Skeletal muscle tissue (tissue), 4 donors: Measurements from ENCODE around the gene SERBP1. TPM values are rescaled to one million over a fixed set of nuclear protein-coding genes. Genes with fewer than 3 reads are reported as not detected.
"Not testable (repeated sequence)": the region's sequence is repeated elsewhere in the genome, so short reads cannot be mapped to it uniquely, and the experiment has no call there.

Source experiments
- H3K27ac ChIP-seq: one replicate; pipeline ENCODE4 v1.7.0; 2013; ENCODE audit warnings: mild to moderate bottlenecking, low read depth, low read length, inconsistent platforms
- H3K27me3 ChIP-seq, 3 donors: one replicate each; pipeline ENCODE4 v1.7.0; 2013; ENCODE audit warnings: low read length in 3 of 3; ENCODE audit not compliant: control insufficient read depth in 3 of 3, insufficient read depth in 3 of 3
- H3K36me3 ChIP-seq, 3 donors: one replicate each; pipeline ENCODE4 v1.7.0; 2013; ENCODE audit warnings: low read length in 3 of 3; ENCODE audit not compliant: control insufficient read depth in 3 of 3, insufficient read depth in 3 of 3
- H3K4me1 ChIP-seq, 3 donors: one replicate each; pipeline ENCODE4 v1.7.0; 2013; ENCODE audit warnings: low read length in 3 of 3, mild to moderate bottlenecking in 3 of 3; ENCODE audit not compliant: control insufficient read depth in 3 of 3, insufficient read depth in 3 of 3
- H3K4me3 ChIP-seq, 3 donors: one replicate each; pipeline ENCODE4 v1.7.0; 2013; ENCODE audit warnings: low read length in 3 of 3
- H3K9ac ChIP-seq, 3 donors: one replicate each; pipeline ENCODE4 v1.7.0; 2013; ENCODE audit warnings: low read length in 3 of 3, mild to moderate bottlenecking in 3 of 3, moderate library complexity in 2 of 3, low read depth in 1 of 3
- H3K9me3 ChIP-seq, 3 donors: one replicate each; pipeline ENCODE4 v1.7.0; 2013; ENCODE audit warnings: low read length in 3 of 3; ENCODE audit not compliant: control insufficient read depth in 3 of 3
- total RNA-seq: library from RNA; depleted of rRNA; stranded (reverse); fragments of >200 nt; gene quantifications from one replicate; pipeline ENCODE4 v1.2.3, GENCODE V29; 2014
- donor health status: Osteomylitis.

The SERBP1 gene
- total RNA-seq, 1 donor from 2014 or later, result 187 TPM

- H3K4me3 ChIP-seq, H3K9ac ChIP-seq, H3K27me3 ChIP-seq, H3K27ac ChIP-seq, H3K9me3 ChIP-seq: not testable (repeated sequence)
- H3K4me1 ChIP-seq, result peaks cover 10 to 11% (median 11%) of the 10 kb centered on the region in 3 donors
- peaks cover 41 to 62% (median 51%) of the 10 kb centered on the region in 3 donors for H3K36me3 ChIP-seq
These were observed 12.5 kb downstream of the SERBP1 start for GRCh38 chr1:67417733-67418132.

DNA sequence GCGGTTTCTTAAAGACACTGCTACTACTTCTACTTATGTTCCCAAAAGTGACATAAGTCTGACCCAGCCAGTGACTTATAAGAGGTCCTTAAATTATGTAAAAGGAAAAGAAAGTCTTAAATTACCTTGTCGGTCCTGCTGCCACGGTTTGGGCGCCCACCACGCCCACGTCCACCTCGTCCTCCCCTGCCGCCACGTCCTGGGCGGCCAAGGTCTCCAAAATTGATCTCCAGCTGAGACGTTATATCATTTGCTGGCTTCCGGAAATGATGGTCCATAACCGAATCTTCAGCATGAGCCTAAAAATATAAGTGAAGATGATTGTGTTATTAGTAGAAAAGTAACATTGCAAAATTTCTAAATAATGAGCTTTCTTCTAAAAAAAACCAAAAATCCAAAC lies 15.2 kb downstream of the SERBP1 start:
- no peak overlapping the region for H3K27ac ChIP-seq

GRCh38 chr1:67414574-67414973 lies 15.6 kb downstream of the SERBP1 start:
- peaks cover 34 to 60% (median 39%) of the 10 kb centered on the region in 3 donors for H3K36me3 ChIP-seq
- no peak overlapping the region for H3K27ac ChIP-seq
- H3K4me1 ChIP-seq, result peaks cover 2 to 4% (median 3%) of the 10 kb centered on the region in 3 donors

More for the DNA sequence above, 15.2 kb downstream of the SERBP1 start:
- Histone ChIP-seq H3K9ac (no peak overlapping the region), H3K4me1 (peaks cover 2 to 4% (median 3%) of the 10 kb centered on the region in 3 donors), H3K9me3 (no peaks in the 10 kb centered on the region), H3K36me3 (peaks cover 34 to 55% (median 39%) of the 10 kb centered on the region in 3 donors), H3K4me3 (no peak overlapping the region), H3K27me3 (no peaks in the 10 kb centered on the region)

GRCh38 chr1:67413101-67413500 lies 17.1 kb downstream of the SERBP1 start:
- H3K36me3 ChIP-seq, result peaks cover 25 to 51% (median 33%) of the 10 kb centered on the region in 3 donors

More at GRCh38 chr1:67414574-67414973, 15.6 kb downstream of the SERBP1 start:
- H3K27me3 ChIP-seq, result no peaks in the 10 kb centered on the region
- H3K9me3 ChIP-seq, result no peaks in the 10 kb centered on the region
- no peak overlapping the region for H3K9ac ChIP-seq
- H3K4me3 ChIP-seq, result no peak overlapping the region

GRCh38 chr1:67408148-67408547 lies 22.1 kb downstream of the SERBP1 start:
- Histone ChIP-seq H3K4me1 (no peaks in the 10 kb centered on the region), H3K36me3 (peaks cover 0 to 18% (median 5%) of the 10 kb centered on the region in 3 donors), H3K4me3 (no peak overlapping the region), H3K27me3 (no peaks in the 10 kb centered on the region), H3K9ac (no peak overlapping the region), H3K9me3 (no peaks in the 10 kb centered on the region), H3K27ac (no peak overlapping the region)

More at GRCh38 chr1:67413101-67413500, 17.1 kb downstream of the SERBP1 start:
- not testable (repeated sequence) for H3K27me3 ChIP-seq, H3K9ac ChIP-seq, H3K4me1 ChIP-seq, H3K9me3 ChIP-seq, H3K4me3 ChIP-seq, H3K27ac ChIP-seq

- peaks cover 0 to 15% (median 5%) of the 10 kb centered on the region in 3 donors for H3K36me3 ChIP-seq
- H3K4me1 ChIP-seq, result no peaks in the 10 kb centered on the region
- H3K9ac ChIP-seq, result no peak overlapping the region
- H3K4me3 ChIP-seq, result no peak overlapping the region
- no peak overlapping the region for H3K27ac ChIP-seq
- H3K9me3 ChIP-seq, result no peaks in the 10 kb centered on the region
- no peaks in the 10 kb centered on the region for H3K27me3 ChIP-seq
These were observed 22.7 kb downstream of the SERBP1 start for GRCh38 chr1:67407498-67407897.

DNA sequence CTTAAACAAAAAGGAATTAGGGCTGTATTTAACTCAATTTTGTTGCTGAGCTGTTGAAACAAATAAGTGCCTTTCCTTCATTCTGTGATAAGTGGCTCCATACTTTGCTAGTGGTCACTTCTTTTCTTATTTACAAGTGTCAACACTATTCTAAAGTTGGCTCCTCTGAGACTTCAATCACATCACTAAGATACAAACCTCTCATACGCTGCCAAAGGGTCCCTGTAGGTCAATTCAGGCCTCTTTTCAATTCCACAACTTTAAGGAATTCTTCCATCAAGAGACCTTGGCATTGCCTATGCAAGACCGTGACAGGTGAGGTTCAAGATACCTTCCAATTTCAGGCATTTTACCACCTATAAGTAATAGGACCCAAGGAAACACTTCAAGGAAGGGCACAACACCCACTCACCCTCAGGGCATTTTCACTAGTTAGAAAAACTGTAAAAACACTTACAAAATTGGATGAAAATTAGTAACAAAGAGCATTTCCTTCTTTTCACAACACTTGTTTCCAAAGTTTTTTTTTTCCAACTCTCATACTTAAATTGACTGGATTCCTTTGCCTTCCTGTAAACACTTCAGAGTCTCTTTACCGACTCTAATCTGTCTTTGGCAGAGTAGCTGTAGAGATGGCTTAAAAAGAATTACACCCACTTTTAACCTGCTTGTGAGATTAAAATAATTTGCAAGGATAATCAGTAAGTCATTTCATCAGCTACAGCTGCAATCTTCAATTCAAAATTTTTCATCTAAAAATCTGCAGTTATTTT lies 24.5 kb downstream of the SERBP1 start:
- H3K27ac ChIP-seq, result no peak overlapping the region

DNA sequence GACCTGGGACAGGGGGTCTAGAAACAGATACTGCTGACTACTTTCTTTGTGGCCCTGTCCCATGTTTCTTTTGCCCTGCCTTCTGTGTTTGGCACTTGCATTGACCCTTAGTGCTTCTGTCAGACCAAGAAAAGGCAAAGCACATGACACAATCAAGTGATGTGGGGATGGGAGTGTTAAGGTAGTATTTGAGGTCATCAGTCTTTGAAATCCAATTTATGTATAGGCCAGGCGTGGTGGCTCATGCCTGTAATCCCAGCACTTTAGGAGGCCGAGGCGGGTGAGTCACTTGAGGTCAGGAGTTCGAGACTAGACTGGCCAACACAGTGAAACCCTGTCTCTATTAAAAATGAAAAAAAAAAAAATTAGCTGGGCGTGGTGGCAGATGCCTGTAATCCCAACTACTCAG lies 26.0 kb downstream of the SERBP1 start:
- H3K9me3 ChIP-seq, result no peaks in the 10 kb centered on the region
- H3K4me3 ChIP-seq, result no peak overlapping the region
- H3K27ac ChIP-seq, result no peak overlapping the region
- H3K36me3 ChIP-seq, result no peaks in the 10 kb centered on the region
- H3K9ac ChIP-seq, result no peak overlapping the region
- no peaks in the 10 kb centered on the region for H3K27me3 ChIP-seq
- peaks cover 0 to 16% (median 0%) of the 10 kb centered on the region in 3 donors for H3K4me1 ChIP-seq

More for the DNA sequence above, 24.5 kb downstream of the SERBP1 start:
- Histone ChIP-seq H3K4me1 (peaks cover 0 to 5% (median 0%) of the 10 kb centered on the region in 3 donors), H3K36me3 (peaks cover 0 to 5% (median 0%) of the 10 kb centered on the region in 3 donors), H3K9ac (no peak overlapping the region), H3K4me3 (no peak overlapping the region), H3K27me3 (no peaks in the 10 kb centered on the region), H3K9me3 (no peaks in the 10 kb centered on the region)

GRCh38 chr1:67401443-67401842 lies 28.8 kb downstream of the SERBP1 start:
- H3K4me1 ChIP-seq, result peaks cover 0 to 25% (median 6%) of the 10 kb centered on the region in 3 donors
- no peak overlapping the region for H3K9ac ChIP-seq
- H3K36me3 ChIP-seq, result peaks cover 0 to 7% (median 3%) of the 10 kb centered on the region in 3 donors
- peak overlapping the region; percentile 63 for H3K27ac ChIP-seq
- no peaks in the 10 kb centered on the region for H3K9me3 ChIP-seq
- no peak overlapping the region for H3K4me3 ChIP-seq
- H3K27me3 ChIP-seq, result no peaks in the 10 kb centered on the region

GRCh38 chr1:67400029-67400786 lies 30.0 kb downstream of the SERBP1 start:
- H3K4me3 ChIP-seq, H3K9me3 ChIP-seq, H3K27me3 ChIP-seq, H3K9ac ChIP-seq: not testable (repeated sequence)
- H3K36me3 ChIP-seq, result peaks cover 4 to 15% (median 11%) of the 10 kb centered on the region in 3 donors
- peaks cover 0 to 25% (median 8%) of the 10 kb centered on the region in 3 donors for H3K4me1 ChIP-seq
- peak overlapping the region; percentile 63 for H3K27ac ChIP-seq
